ENCODE data around the gene CCDC148. TPM values are rescaled to one million over a fixed set of nuclear protein-coding genes. Genes with fewer than 3 reads are reported as not detected.

Gene CCDC148
- total RNA-seq, 2 donors from 2014 or later: 2.7 to 5.0 TPM

DNA sequence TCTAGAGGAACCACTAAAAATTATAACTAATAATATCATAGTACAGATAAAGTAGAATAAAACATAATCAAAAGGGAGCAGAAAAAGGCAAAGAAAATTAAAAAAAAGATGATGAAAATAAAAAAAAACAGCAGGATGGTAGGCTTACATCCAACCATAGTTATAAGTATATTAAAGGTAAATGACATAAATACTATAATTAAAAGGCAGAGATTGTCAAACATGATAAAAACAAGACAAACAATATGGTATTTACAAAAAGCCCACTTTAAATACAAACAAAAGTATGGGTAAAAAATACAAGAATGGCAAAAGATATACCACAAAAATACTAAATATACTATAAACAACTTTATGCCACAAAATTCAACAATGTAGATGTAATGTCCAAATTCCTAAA lies 24.4 kb downstream of the CCDC148 start:
- Mint-ChIP-seq H3K36me3 (ENCODE audit: low read depth) (no peaks in the 10 kb centered on the region), H3K4me1 (no peaks in the 10 kb centered on the region), H3K9me3 (peaks cover 27% of the 10 kb centered on the region), H3K27ac (no peak overlapping the region), H3K4me3 (no peak overlapping the region), H3K27me3 (ENCODE audit: insufficient read depth) (no peaks in the 10 kb centered on the region)
- Histone ChIP-seq H3K4me3 (ENCODE audit: low read length) (no peak overlapping the region), H3K9me3 (ENCODE audit: control insufficient read depth, low read length) (peaks cover 20% of the 10 kb centered on the region), H3K9ac (ENCODE audit: extremely low read depth, low read length, poor library complexity, severe bottlenecking) (no peak overlapping the region), H3K27ac (ENCODE audit: low read depth, low read length) (no peak overlapping the region), H3K4me1 (ENCODE audit: control insufficient read depth, insufficient read depth, low read length) (no peaks in the 10 kb centered on the region), H3K27me3 (ENCODE audit: control insufficient read depth, insufficient read depth, low read length, poor library complexity, severe bottlenecking) (no peaks in the 10 kb centered on the region), H3K36me3 (ENCODE audit: control insufficient read depth, insufficient read depth, low read length) (no peaks in the 10 kb centered on the region)
- DNase-seq: no peak
- TF ChIP-seq, protein P1, sequence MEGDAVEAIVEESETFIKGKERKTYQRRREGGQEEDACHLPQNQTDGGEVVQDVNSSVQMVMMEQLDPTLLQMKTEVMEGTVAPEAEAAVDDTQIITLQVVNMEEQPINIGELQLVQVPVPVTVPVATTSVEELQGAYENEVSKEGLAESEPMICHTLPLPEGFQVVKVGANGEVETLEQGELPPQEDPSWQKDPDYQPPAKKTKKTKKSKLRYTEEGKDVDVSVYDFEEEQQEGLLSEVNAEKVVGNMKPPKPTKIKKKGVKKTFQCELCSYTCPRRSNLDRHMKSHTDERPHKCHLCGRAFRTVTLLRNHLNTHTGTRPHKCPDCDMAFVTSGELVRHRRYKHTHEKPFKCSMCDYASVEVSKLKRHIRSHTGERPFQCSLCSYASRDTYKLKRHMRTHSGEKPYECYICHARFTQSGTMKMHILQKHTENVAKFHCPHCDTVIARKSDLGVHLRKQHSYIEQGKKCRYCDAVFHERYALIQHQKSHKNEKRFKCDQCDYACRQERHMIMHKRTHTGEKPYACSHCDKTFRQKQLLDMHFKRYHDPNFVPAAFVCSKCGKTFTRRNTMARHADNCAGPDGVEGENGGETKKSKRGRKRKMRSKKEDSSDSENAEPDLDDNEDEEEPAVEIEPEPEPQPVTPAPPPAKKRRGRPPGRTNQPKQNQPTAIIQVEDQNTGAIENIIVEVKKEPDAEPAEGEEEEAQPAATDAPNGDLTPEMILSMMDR (conservative IDR thresholded peaks at IDR 0.05): no peak

DNA sequence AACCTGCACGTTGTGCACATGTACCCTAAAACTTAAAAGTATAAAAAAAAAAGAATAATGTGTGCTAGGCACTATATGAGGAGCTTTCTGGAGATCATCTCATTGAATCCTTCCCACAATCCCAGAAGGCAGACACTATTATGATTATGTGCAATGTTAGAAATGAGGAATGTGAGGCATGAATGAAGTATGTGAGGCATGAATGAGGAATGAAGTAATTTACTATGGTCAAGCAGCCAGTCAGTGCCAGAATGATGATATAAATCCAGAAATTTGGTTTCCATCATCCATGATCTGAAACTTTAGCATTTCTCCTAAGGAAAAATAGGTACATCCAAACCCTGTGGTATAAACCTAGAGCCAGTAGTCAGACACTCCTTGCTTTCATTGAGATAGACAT lies 42.0 kb downstream of the CCDC148 start:
- peaks cover 18% of the 10 kb centered on the region for H3K9me3 ChIP-seq (ENCODE audit: control insufficient read depth, low read length)
- no peak for DNase-seq
- Mint-ChIP-seq H3K36me3 (ENCODE audit: low read depth) (no peaks in the 10 kb centered on the region), H3K4me3 (no peak overlapping the region), H3K9me3 (peaks cover 18% of the 10 kb centered on the region), H3K27me3 (ENCODE audit: insufficient read depth) (peaks cover 11% of the 10 kb centered on the region), H3K27ac (no peak overlapping the region), H3K4me1 (no peaks in the 10 kb centered on the region)
- H3K27me3 ChIP-seq (ENCODE audit: control insufficient read depth, insufficient read depth, low read length, poor library complexity, severe bottlenecking): no peaks in the 10 kb centered on the region
- WGBS, 2 experiments (ENCODE audit: insufficient coverage in 1 of 2, insufficient read length in 1 of 2): no CpG with 5 or more reads among the region's 1 CpG
- H3K27ac ChIP-seq (ENCODE audit: low read depth, low read length): no peak overlapping the region
- no peaks in the 10 kb centered on the region for H3K4me1 ChIP-seq (ENCODE audit: control insufficient read depth, insufficient read depth, low read length)
- H3K36me3 ChIP-seq (ENCODE audit: control insufficient read depth, insufficient read depth, low read length): no peaks in the 10 kb centered on the region
- TF ChIP-seq, protein P1 (conservative IDR thresholded peaks at IDR 0.05): no peak
- no peak overlapping the region for H3K9ac ChIP-seq (ENCODE audit: extremely low read depth, low read length, poor library complexity, severe bottlenecking)
- H3K4me3 ChIP-seq (ENCODE audit: low read length): no peak overlapping the region

DNA sequence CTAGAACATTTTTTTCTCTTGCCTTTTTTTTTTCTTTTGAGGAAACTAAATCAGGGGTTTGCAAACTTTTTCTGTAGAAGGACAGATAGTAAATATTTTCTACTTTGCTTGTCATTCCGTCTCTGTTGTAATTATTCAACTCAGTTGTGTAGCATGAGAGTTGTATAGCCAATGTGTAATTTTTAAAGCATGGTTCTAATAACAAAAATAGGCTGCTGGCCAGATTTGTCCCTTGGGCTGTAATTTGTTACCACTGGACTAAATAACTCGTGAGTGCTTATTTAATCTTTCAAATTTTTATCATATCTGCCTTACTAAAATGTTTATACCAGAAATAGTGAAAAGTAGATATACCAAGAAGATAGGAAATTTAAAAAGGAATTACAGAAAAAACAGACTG lies 43.0 kb downstream of the CCDC148 start:
- no peaks in the 10 kb centered on the region for H3K4me1 ChIP-seq (ENCODE audit: control insufficient read depth, insufficient read depth, low read length)
- WGBS, 2 experiments (ENCODE audit: insufficient coverage in 1 of 2, insufficient read length in 1 of 2): 85% methylated on average over 2 of the region's 2 CpGs; no CpG with 5 or more reads in 1 of the 2 experiments
- no peaks in the 10 kb centered on the region for H3K4me1 Mint-ChIP-seq
- TF ChIP-seq, protein P1 (conservative IDR thresholded peaks at IDR 0.05): no peak
- H3K9ac ChIP-seq (ENCODE audit: extremely low read depth, low read length, poor library complexity, severe bottlenecking): no peak overlapping the region
- peaks cover 21% of the 10 kb centered on the region for H3K9me3 Mint-ChIP-seq
- no peaks in the 10 kb centered on the region for H3K27me3 ChIP-seq (ENCODE audit: control insufficient read depth, insufficient read depth, low read length, poor library complexity, severe bottlenecking)
- H3K9me3 ChIP-seq (ENCODE audit: control insufficient read depth, low read length): peaks cover 18% of the 10 kb centered on the region
- no peak overlapping the region for H3K27ac ChIP-seq (ENCODE audit: low read depth, low read length)
- H3K27me3 Mint-ChIP-seq (ENCODE audit: insufficient read depth): peaks cover 11% of the 10 kb centered on the region
- no peak for DNase-seq
- no peak overlapping the region for H3K4me3 Mint-ChIP-seq
- H3K27ac Mint-ChIP-seq: no peak overlapping the region
- H3K4me3 ChIP-seq (ENCODE audit: low read length): no peak overlapping the region
- no peaks in the 10 kb centered on the region for H3K36me3 ChIP-seq (ENCODE audit: control insufficient read depth, insufficient read depth, low read length)
- no peaks in the 10 kb centered on the region for H3K36me3 Mint-ChIP-seq (ENCODE audit: low read depth)

Measured in endodermal cell (in vitro differentiated cells).